Hindlimb muscle (tissue), 1 donor: Measurements from ENCODE around the gene TFAM. TPM values are rescaled to one million over a fixed set of nuclear protein-coding genes. Genes with fewer than 3 reads are reported as not detected.
A peak's percentile ranks its signal among the peaks of the same experiment; 100 is the strongest.

Experiments used
- DNase-seq: peaks from one replicate; pipeline ENCODE4 v3.0.0-alpha.2; 2013
- polyA plus RNA-seq: library from polyadenylated mRNA; unstranded; fragments of 120-200 nt; gene quantifications from one replicate; pipeline ENCODE4 v1.2.1, GENCODE V29; 2013; ENCODE audit not compliant: insufficient read length

The TFAM gene
- 29.8 TPM for polyA plus RNA-seq

DNA sequence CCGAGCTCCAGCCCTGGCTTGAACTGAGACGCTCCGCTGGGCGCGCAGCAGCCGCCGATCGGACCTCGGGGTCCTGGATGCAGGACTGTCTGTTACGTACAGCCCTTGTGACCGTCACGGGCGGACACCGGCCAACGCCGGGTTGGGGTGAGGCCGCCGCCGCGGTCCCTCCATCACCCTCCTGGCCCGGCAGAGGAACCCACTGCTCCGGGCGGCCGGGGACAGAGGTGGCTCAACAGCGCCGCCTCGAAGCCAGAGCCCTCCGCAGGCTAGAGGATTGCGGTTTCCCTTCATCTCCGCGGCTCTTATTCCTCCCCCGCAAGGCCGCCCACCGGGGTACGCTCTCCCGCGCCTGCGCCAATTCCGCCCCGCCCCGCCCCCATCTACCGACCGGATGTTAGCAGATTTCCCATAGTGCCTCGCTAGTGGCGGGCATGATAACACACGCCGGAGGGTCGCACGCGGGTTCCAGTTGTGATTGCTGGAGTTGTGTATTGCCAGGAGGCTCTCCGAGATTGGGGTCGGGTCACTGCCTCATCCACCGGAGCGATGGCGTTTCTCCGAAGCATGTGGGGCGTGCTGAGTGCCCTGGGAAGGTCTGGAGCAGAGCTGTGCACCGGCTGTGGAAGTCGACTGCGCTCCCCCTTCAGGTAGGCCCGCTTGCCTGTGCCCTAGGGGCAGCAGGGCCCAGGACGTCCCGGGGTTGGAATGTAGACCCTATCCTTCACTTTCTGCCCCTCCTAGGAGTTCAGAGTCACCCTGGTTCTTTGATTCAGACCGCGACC, at the start of gene TFAM:
Gene TFAM (plus strand): TSS at position 412 of the 785 bp plus-strand sequence. CDS start 138 bp downstream, at position 550.
- peak; percentile 94 for DNase-seq

DNA sequence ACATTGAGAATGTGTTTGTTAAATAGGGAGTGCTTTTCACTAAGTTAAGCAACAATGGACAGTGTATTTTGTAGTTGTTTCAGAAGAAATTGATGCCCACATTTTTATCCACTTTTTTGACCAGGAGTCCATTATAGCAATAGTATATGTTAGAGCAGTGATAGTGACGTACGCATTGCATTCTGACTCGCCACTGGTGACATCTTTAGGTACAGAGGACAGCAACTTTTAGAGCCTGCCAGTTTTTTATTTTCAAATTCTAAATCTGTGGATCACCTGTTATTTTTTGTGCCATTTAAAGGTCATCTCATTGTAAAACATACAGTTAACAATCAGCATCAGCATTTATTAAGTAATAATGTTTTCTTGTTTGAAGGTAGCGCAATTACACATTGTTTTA, 49.0 kb upstream of the TFAM start:
- no peak for DNase-seq

DNA sequence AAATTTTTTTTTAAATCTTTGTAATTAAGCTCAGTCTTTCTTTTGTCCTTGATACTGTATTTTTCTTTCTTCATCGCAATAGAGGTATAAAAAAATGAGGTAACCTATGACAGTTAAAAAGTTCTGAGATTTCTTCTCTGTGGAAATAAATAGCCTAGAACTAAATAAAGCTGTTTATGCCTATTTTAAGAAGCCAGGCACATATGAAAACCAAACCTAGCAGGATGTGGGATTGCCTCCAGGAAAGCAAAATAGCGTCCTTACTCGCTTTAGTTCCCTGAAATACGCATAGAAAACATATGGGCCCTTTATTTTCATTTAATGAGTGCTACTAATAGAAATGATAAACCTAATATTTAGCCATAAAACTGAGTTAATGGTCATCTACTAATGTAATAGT, 43.8 kb upstream of the TFAM start:
- no peak for DNase-seq

DNA sequence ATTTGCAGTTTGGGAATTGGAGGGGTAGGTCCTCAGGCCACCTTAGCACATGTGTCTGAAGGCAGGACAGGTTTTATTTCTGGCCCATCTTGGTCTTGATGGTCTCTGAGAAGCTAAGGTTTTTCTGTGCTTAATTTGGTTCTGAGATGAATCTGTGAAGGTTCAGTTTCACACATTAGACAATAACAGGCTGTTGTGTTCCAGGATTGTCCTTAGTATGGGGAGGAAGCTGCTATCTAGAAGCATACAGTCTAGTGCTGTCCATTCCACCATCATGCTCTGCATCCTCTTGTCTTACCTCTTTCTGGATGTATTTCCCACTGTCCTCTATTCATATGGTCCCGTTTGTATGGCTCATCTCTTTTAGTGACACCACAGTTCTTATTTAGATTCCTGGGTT, 43.3 kb upstream of the TFAM start:
- DNase-seq = no peak

DNA sequence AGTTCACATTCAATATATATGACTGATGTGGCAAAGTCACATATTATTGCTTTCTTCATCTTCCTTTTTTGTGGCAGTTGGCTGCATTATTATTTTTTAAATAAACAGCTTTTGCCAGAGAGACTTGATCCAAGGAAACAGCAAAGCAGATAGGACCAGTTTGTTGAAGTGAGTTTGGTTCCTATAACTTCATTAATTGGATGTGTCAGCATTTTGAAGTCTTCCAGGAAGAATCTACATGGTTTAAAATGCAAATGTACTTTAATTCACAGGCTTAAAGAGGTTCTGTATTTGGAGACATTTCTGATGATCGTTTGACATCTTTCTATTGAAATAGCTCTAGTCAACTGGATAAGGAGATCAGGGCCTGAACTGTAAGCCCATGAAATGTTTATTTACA, 37.2 kb upstream of the TFAM start:
- DNase-seq = no peak

DNA sequence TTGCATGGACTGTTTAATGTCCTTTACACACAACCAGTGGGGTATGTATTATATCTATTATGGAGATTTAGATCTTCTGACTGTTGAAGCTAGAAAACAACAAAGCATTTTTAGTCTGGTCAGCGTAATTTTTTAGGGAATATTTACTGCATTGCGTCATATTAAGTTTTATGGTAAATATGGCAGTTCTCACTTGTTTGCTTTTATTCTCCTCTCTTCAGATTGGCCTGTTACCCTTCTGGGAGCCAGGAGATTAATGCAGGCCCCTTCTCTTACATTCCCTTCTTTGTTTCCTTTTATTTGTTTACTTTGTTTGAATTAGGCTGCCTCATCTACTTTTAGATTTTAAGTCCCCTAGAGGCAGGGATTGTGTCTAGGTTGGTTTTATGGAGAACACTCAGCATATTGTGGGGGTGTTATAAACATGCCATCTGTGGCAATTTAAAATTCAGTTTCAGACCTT, 36.6 kb upstream of the TFAM start:
- DNase-seq = no peak

DNA sequence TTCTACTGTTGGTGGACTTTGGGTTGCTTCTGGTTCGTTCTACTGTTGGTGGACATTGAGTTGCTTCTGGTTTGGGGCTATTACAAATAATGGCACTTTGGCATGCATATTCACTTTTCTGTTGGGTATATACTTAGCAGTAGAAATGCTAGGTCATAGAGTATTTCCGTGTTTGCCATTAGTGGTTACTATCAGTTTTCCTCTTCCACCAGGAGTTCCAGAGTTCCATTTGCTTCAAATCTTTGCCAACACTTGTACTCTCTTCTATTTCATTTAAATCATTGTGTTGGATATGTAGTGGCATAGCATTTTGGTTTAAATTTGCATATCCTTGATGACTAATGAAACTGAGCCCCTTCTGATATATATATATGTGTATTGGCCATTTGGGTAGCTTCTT, 35.2 kb upstream of the TFAM start:
- DNase-seq = no peak

DNA sequence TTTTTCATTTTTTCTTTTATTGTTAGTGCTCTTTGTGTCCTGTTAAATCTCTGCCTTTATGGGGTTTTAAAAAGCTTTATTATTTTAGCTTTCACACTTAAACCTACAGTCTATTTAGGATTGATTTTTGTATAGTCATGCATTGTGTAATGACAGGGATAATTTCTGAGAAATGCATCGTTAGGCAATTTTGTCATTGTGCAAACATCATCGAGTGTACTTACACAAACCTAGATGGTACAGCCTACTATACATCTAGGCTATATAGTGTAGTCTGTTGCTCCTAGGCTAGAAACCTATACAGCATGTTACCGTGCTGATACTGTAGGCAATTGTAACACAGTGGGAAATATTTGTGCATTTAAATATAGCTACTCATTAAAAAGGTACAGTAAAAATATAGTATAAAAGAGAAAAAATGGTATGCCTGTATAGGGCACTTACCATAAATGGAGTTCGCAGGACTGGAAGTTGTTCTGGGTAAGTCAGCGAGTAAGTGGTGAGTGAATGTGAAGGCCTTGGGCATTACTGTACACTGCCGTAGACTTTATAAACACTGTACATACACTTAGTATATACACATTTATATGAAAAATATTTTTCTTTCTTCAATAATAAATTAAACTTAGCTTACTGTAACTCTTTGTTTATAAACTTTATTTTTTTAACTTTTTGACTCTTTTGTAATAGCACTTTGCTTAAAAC, 34.4 kb upstream of the TFAM start:
- DNase-seq = no peak

DNA sequence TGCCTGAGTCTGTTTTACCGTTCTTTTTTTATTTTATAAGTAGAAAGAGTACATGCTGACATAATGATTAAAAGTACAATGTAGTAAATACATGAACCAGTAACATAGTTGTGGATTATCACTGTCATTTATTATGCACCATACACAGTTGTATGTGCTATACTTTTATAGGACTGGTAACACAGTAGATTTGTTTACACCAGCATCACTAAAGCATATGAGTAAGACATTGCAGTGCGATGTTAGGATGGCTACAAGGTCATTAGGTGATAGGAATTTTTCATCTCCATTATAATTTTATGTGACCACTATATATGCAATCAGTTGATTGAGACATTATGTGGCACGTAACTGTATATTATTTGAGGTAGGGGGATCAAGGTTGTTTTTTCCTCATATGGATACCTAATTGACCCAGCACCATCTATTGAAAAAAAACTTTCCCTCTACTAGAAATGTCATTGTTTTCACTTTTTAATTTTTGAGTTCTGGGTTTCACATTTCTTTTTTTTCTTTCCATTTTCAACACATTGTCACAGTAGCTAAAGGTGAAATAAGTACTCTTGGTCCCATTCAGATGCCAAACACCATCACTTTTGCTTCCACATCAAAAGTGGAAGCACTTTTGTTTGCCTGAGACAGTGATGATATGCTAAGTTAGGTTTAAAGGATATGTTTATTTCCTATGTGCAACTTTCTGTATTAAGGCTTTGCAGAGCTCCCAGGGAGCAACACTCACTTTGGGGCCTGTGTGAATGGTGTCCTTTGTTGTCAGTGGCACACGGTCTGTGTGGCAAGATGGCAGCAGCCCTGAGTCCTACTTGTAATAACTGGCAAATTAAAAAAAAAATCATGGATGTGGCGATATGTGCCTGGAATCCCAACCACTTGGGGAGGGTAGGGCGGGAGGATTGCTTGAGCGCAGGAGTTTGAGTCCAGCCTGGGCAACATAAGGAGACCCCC, 33.3 kb upstream of the TFAM start:
- no peak for DNase-seq

DNA sequence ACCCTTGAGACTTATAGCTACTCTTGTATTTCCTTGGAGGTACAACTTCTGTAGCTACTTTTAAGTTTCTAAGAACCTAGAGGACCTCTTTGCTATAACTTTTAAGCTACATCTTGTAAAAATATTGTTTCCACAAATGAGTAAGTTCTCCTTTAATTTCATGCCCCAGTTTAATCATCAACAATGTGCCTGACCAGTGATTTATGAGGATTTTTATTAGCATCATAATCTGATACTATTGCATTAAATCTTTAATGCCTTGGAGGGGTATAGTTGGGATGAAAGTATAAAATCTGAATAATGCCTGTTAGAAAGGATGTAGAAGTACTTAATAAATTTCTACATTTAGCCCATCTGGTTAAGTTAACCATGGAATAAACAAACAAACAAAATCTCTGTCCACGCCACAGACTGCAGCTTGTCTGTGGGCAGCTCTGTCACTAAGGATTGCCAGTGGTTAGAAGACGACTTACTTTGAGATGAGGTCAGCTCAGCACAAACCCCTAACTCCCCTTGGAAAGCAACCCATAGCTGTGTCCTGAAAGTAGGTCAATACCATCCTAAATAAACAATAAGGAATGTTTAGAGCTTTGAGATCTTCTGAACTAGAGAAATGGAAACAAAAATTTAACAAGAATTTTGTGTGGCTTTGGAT, 32.1 kb upstream of the TFAM start:
- DNase-seq = no peak

DNA sequence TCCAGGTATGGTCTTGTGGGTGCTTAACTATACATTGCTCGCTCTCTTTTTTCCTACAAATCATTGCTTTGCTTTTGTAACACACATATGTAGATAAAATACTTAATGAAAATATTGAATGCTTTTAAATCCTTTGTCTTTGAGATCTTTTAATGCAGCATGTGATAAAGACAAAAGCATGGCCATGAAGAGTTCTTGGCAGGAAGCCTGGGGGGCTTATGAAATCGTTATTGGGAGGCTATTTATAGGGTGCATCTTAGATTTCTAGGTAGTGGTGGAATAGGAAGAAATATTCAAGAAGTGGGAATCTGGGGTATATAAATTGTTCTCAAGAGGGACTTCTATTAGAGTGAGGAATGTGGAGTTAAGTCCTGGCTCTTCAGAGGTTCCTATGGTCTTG, 28.5 kb upstream of the TFAM start:
- DNase-seq = no peak

DNA sequence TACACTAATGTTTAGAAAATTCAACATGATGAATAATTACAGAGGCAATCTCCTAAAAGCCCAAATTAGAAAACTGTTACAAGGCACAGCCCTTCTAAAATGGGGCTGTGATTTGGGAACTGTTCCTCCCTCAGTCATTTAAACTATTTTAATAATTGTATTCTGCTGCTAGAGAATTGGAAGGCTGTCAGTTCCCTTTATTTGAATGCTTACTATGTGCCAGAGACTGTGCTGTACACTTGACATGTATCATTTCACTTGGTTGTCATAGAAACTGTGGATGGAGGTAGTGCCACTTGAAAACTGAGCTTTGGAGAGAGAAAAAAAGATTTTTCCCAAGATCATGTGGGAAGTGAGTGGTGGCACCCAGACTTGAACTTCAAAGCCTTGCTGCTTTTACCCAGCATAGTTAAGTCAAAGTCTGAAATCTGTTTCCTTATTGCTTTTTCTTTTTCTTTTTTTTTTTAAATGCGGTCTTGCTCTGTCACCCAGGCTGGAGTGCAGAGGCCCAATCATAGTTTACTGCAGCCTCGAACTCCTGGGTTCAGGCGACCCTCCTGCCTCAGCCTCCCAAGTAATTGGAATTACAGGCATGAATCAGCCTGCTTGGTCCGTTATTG, 26.8 kb upstream of the TFAM start:
- no peak for DNase-seq

DNA sequence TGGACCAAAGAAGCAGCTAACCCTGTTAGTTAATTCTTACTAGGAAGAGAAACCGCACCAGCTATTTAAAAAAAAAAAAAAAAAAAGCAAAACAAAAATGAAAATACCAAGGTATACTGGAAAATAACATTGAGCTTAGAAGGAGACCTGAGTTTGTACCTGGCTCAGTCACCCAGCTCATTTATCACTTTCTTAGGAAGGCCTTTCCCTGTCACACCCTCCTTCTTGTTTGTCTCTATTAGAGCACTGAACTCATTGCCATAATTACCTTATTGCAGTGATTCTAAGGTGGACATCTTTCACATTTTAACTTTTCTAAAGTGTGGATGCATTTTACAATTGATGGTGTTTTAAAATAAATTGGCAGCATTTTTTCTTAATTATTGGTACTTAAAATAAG, 26.3 kb upstream of the TFAM start:
- no peak for DNase-seq

DNA sequence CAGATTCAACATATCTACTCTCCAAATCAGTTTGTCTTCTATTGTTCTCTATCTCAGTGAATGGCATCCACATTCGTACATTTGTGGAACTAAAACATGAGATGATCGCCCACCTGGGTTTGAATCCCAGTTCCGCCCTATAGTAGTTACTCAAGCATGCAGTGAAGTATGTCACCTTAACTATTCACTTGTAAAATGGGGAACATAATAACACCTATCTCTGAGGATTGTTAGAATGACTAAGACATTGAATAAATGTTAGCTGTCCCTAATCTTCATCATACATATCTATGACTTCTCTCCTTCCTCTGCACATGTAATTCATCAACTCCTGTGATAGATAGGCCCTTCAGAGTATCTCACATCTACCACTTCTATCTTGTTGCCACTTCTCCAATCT, 25.7 kb upstream of the TFAM start:
- no peak for DNase-seq

DNA sequence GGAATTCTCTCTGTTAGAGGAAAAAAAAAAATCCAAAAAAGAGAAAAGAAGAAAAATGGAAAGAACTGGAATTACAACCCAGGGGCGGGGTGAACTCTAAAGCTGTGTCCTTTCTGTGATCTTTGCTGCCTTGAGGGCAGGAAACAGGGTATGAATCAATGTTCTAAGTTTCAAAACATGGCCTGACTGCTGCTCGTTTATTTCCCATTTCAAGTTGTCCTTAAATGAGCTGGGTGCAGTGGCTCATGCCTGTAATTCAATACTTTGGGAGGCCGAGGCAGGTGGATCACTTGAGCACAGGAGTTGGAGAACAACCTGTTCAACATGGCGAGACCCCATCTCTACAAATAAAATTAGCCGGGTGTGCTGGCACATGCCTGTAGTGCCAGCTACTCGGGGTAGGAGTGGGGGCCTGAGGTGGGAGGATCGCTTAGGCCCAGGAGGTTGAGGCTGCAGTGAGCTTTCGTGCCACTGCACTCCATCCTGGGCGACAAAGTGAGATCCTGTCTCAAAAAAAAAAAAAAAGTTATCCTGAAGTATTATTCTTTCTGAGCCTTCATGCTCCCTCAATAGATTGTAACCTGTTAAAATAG, 24.7 kb upstream of the TFAM start:
- DNase-seq = no peak

DNA sequence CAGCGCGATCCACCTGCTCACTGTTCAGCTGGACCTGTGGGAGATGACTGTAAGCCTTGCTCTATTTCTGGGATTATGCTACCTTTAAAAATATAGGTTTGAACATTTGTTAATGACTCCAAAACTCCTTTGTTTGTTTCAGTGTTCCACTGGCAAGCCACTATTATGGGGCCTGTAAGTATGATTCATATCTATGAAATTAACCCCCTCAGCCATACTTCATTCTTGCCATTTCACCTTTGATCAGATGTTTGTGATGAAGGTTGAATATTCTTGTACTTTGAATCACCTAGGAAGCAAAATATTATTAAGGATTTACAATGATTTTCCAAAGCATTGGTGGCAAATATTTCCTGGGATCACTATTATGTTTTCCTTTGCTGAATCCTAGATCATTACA, 23.9 kb upstream of the TFAM start:
- no peak for DNase-seq

DNA sequence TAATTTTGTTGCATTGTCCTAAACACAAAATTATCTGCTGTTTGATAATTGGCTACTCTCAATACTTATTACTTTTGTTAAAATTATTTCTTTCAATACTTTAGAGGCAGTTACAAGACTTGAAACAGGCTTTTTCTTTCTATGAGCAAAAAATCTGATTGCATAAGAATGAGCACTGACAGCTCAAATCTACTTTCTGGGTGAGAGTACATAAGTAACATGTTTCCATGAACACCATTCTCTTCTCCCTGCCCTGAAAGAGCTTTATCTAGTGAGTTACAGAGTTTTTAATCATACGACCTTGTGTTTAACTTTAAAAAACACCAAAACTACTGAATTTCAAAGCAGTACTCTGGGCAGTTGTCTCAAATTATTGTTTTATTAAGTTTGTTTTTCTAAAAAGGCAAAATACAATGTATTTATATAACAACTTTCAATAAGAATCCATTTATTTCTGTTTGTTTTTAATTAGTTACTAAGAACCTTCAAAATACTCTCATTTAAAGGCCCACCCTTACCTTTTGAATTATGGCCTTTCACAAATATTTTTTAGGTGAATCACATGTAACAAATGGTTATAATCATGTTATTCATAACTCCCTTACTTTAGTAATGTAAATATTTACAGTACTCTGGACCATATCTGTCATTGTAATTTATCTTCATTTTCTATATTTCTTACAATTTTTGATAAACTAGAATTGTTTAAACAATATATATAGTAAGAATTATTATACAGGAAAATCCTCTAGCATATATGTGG, 23.0 kb upstream of the TFAM start:
- no peak for DNase-seq

DNA sequence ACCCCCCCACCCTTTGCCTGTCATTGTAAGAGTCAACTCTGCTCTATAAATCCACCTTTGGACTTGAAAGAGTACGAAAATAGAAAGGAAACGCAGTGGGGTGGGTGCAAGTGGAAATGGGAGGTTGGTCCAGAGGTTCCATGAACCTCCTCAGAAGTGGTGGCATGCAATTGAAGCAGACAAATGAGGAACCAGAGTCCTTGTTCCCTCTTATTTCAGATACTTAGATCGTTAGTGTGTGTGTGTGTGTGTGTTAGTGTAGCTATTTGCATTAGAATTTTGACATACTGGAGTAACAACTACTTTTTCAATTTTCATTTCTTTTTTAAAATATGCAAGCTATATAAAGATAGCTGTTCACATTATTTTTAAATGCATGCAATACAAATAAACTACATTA, 18.1 kb upstream of the TFAM start:
- DNase-seq = no peak

DNA sequence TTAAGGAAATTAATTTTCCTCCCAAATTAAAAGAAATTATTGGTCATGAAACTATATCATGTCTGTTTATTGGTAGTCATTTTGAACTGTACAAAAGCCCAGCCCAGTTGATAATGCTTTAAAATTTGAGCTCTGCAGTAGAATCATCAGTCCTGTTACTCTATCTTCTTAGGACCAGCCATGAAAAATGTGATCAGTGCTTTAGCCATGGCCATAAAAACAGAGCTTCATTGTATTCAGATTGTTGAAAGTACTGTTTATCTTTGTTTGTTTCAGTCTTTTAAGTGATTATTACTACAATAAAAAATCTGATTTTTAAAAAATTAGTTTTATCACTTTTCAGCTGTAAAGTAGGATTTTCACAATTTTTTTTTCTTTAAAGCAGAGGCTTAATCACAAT, 13.7 kb upstream of the TFAM start:
- DNase-seq = no peak

DNA sequence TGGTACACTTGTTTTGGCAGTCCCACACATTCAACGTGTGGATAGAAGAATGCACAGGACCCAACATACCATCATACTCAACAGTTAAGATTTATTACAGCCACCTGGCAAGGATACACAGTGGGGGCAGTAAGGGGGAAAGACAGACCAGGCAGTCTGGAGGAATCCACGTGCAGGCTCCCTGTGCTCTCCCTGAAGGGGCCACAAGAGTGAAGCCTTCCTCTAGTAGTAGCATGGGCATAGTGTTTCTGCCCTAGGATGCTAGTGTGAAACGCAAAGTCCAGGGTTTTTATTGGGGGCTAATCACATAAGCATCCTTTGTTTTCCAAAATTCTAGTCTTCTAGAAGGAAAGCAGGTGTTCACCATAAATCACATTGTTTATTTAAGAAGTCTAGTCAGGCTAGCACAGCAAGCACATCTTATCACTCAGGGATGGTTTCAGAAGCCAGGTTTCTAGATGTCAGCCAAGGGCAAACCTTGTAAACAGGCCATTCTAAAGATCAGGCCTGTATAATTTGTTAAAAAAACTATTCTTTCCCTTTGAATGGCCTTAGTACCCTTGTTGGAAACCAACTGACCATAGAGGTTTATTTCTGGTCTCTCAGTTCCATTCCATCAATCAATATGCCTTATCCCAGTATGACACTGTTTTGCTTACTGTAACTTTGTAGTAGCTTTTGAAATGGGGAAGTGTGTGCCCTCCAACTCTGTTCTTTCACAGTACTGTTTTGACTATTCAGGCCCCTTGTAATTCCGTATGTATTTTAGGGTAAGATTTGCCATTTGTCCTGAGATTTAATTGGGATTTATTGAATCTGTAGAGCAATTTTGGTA, 12.4 kb upstream of the TFAM start:
- no peak for DNase-seq
